Measurements from ENCODE around the gene UMODL1. TPM values are rescaled to one million over a fixed set of nuclear protein-coding genes. Genes with fewer than 3 reads are reported as not detected.

UMODL1 gene
- total RNA-seq, 1 experiment from 2014 or later, result not detected

- no peak overlapping the region for H3K4ac ChIP-seq (ENCODE audit: low read depth, low read length)
- no peak overlapping the region for H4K91ac ChIP-seq (ENCODE audit: insufficient read length, low read depth, low read length)
- H2AK5ac ChIP-seq (ENCODE audit: insufficient read length, low read length), result no peak overlapping the region
- Mint-ChIP-seq H3K4me3 (no peak overlapping the region), H3K9me3 (no peaks in the 10 kb centered on the region; a peak in 1 of 5 replicates), H3K36me3 (ENCODE audit: insufficient read depth in 1 of 3, low read depth in 3 of 3) (no peaks in the 10 kb centered on the region), H3K4me1 (no peaks in the 10 kb centered on the region; a peak in 1 of 4 replicates), H3K27me3 (ENCODE audit: low read depth) (peaks cover 2% of the 10 kb centered on the region), H3K27ac (no peak overlapping the region)
- no peak overlapping the region for H3K14ac ChIP-seq (ENCODE audit: insufficient read depth, low read length)
- H3K79me2 ChIP-seq (ENCODE audit: insufficient read depth, low read length), result no peaks in the 10 kb centered on the region
- no peak overlapping the region for H2AFZ ChIP-seq (ENCODE audit: low read length)
- no peak overlapping the region for H3K4me2 ChIP-seq (ENCODE audit: insufficient read depth, insufficient read length, low read length)
- no peaks in the 10 kb centered on the region for H3K9me3 ChIP-seq (ENCODE audit: control insufficient read depth, low read depth, low read length)
- H4K5ac ChIP-seq (ENCODE audit: insufficient read length, low read depth, low read length), result no peak overlapping the region
- no peak overlapping the region for H3K23ac ChIP-seq (ENCODE audit: insufficient read length, low read depth, low read length)
- no peak overlapping the region for H2BK120ac ChIP-seq (ENCODE audit: low read depth, low read length, poor library complexity, severe bottlenecking)
- no peak overlapping the region for H4K8ac ChIP-seq (replicated peaks; ENCODE audit: insufficient read length, low read depth, low read length)
- WGBS (ENCODE audit: extremely low coverage, insufficient read length, low lambda C conversion rate), result no CpG with 5 or more reads among the region's 11 CpGs
- no peaks in the 10 kb centered on the region for H3K27me3 ChIP-seq (ENCODE audit: insufficient read depth, low read length)
- H2BK20ac ChIP-seq (ENCODE audit: low read depth, low read length, poor library complexity, severe bottlenecking), result no peak overlapping the region
- H3K23me2 ChIP-seq (ENCODE audit: insufficient read length, low read depth, low read length, poor library complexity, severe bottlenecking), result no peaks in the 10 kb centered on the region
- H4K20me1 ChIP-seq (ENCODE audit: control insufficient read depth, insufficient read depth, insufficient read length), result peaks cover 3% of the 10 kb centered on the region
- no peak overlapping the region for H2BK15ac ChIP-seq (ENCODE audit: low read depth, low read length)
- H2BK5ac ChIP-seq (ENCODE audit: insufficient read length, low read length), result no peak overlapping the region
- no peak overlapping the region for H3K9ac ChIP-seq (ENCODE audit: extremely low read depth, insufficient read length, low read length)
- H3K18ac ChIP-seq (ENCODE audit: insufficient read length, low read depth, low read length), result no peak overlapping the region
- H3K27ac ChIP-seq (ENCODE audit: insufficient read length, low read depth, low read length), result no peak overlapping the region
- no peak overlapping the region for H2BK12ac ChIP-seq (ENCODE audit: insufficient read length, low read depth, low read length)
- no peak for DNase-seq
- no peaks in the 10 kb centered on the region for H3K4me1 ChIP-seq (ENCODE audit: insufficient read depth, low read length)
- H3T11ph ChIP-seq (ENCODE audit: low read length), result no peak overlapping the region
- no peak overlapping the region for H3K56ac ChIP-seq (ENCODE audit: insufficient read length, low read depth, low read length)
- TF ChIP-seq CTCF (conservative IDR thresholded peaks at IDR 0.05), result no peak
- no peaks in the 10 kb centered on the region for H3K79me1 ChIP-seq (ENCODE audit: insufficient read depth, low read depth, low read length, poor library complexity, severe bottlenecking)
Observed at GRCh38 chr21:42140196-42140934, 69.2 kb downstream of the UMODL1 start.
